ENCODE results near the gene YWHAE.

DNA sequence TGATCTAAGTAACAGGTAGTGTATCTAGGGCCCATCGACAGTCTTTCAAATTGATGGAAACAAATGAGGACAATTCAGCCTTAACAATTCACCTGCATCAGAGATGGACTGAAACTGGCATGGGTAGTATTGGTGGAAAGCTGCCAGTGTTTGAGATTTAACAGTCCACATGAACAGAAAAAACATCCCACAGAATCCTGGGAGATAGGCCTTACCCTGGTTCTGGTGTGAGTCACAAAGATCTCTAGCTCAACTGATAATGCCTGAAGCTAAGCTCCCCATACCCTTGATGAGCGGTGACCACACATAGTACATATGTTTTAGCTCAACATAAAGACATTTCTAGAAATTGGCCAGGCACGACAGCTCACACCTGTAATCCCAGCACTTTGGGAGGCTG lies 34.1 kb upstream of the YWHAE start:
- TF ChIP-seq, protein P1, sequence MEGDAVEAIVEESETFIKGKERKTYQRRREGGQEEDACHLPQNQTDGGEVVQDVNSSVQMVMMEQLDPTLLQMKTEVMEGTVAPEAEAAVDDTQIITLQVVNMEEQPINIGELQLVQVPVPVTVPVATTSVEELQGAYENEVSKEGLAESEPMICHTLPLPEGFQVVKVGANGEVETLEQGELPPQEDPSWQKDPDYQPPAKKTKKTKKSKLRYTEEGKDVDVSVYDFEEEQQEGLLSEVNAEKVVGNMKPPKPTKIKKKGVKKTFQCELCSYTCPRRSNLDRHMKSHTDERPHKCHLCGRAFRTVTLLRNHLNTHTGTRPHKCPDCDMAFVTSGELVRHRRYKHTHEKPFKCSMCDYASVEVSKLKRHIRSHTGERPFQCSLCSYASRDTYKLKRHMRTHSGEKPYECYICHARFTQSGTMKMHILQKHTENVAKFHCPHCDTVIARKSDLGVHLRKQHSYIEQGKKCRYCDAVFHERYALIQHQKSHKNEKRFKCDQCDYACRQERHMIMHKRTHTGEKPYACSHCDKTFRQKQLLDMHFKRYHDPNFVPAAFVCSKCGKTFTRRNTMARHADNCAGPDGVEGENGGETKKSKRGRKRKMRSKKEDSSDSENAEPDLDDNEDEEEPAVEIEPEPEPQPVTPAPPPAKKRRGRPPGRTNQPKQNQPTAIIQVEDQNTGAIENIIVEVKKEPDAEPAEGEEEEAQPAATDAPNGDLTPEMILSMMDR (conservative IDR thresholded peaks at IDR 0.05; ENCODE audit: low read depth, low read length) = no peak
- TF ChIP-seq EZH2 (IDR thresholded peaks at IDR 0.05; ENCODE audit: low read length, unreplicated experiment) (no peak), EZH2phosphoT487 (IDR thresholded peaks at IDR 0.05; ENCODE audit: borderline replicate concordance, low read length) (no peak)

All from PC-3 (cell line).